Germinal center (tissue), 1 donor: ENCODE data around the gene TRIP6.
A peak's percentile ranks its signal among the peaks of the same experiment; 100 is the strongest.
"Not testable (repeated sequence)": the region's sequence is repeated elsewhere in the genome, so short reads cannot be mapped to it uniquely, and the experiment has no call there.

Experiments used
- DNase-seq: peaks from one replicate; pipeline ENCODE4 v3.0.0; 2012; ENCODE audit warnings: mixed read lengths, low spot score

Gene TRIP6

DNA sequence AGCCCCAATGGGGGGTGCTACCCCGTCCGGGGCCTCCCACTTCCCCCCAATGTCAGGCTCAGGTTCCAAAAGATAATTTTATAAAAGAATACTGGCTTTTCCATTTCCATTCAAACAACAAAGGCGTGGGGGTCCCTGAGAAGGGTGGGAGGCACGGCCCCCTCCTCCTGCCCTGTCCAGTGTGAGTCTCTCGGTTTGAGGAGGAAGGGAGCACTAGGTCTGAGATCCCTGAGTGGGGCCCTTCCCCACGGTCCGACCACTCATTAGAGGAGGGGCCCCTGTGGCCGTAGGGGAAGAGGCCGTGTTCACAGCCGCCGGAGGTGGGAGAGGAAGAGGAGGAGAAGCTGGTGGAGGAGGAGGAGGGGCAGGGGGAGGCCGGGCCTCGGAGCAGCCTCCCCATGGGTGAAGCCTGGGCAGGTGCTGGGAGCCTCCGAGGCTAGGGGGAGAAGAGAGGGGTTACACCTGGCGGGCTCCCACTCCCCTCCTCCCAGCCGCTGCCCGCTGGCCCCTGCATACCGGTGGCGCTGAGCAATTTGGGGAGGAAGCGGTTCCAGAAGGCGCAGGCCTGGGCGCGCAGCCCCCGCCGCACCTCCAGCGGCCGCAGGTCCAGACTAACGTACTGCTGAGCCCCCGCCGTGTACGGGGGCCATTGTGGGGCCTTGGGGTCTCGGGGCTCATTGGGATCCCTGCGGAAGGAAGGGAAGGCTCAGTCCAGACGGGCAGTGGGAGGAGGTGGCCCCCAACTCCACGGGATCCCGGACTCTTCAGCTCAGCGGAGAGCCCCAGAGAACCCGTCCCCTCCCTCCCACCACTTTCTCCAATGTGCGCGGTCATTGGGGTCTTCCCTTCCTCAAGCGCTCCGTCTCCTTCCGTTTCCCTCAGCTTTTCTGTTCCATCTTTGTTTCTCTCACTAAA, 23.7 kb downstream of the TRIP6 start:
- no peak for DNase-seq

DNA sequence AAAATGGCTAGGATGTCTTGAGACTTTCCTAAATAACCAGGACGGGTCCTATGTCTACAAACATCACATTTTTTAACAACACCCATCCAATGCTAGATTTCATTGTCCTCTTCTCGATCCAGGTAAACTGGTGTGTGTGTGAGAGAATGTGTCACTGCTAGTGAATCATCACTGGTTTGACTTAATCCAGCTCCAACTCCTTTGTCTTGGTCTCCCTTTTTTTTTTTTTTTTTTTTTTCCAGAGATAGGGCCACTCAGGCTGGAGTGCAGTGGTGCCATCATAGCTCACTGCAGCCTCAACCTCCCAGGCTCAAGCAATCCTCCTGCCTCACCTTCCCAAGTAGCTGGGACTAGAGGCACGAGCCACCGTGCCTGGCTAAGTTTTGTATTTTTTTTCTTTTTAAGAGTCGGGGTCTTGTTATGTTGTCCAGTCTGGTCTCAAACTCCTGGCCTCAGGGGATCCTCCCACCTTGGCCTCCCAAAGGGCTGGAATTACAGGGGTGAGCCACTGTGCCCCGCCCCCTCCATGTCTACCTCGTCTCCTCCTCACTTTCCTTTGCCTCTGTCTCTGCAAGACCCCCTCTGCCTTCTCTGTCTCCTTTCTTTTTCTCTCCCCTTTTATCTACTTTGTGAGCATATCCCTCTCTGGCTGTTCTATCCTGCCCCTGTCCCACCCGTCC, 24.5 kb downstream of the TRIP6 start:
- DNase-seq = no peak

DNA sequence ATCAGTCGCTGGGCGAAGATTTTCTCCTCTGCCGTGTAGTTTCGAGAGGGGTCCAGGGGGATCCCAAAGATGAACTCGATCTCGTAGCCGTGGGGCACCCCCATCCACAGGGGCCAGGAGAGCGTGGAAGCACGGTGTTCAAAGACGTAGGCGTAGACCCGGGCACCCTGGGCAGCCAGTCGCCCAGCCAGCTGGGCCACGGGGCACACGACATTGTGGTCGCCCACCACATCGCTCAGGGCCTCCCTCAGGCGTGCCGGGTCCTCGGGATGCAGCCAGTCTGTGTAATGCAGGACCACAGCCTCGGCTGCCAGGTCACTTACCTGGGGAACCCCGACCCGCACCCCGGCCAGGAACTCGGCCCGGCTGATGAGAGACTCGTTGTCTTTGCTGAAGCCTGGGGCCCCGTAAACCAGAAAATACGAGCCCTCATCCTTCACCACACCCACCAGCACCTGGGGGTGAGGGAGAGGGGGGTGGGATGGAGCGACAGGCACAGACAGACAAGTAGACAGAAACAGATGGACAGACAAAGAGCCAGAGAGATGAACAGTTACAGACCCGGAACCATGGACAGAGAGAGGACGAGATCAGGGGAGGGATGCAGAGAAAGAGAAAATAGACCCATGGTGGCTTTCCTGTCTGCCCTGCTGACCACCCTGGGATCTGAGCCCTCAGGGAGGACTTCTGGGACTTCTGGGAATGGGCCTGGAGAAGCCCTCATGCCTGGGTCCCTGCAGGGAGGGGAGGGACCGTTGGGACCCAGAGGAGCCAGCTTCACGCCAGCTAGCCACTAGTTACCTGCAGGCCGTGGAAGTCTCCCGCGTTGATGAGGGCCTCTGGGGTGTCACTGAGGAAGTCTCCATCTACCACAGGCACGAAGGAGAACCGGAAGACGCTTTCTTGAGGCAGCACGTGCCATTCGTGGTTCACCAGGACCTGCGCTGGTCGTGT, 25.5 kb downstream of the TRIP6 start:
- no peak for DNase-seq

DNA sequence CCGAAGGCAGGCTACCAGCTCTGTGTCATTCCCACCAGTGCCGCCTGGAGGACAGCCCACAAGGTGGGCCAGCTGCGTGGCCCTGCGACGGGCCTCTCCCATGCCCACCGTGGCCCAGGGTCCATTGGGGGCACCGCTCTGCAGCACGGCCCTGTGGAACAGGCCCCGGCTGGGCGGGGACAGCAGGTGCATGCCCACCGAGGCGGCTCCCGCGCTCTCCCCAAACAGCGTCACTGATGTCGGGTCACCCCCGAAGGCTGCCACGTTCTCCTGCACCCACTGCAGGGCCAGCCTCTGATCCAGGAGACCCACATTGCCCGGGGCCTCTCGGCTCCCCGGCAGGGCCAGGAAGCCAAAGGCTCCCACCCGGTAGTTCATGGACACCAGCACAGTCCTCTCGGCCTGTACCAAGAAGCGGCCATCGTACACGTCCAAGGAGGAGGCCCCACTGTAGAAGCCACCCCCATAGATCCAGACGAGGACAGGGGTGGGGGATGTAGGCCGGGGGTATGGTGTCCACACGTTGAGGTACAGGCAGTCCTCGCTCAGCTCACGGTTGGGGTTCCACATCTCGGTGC, 26.2 kb downstream of the TRIP6 start:
- no peak for DNase-seq

DNA sequence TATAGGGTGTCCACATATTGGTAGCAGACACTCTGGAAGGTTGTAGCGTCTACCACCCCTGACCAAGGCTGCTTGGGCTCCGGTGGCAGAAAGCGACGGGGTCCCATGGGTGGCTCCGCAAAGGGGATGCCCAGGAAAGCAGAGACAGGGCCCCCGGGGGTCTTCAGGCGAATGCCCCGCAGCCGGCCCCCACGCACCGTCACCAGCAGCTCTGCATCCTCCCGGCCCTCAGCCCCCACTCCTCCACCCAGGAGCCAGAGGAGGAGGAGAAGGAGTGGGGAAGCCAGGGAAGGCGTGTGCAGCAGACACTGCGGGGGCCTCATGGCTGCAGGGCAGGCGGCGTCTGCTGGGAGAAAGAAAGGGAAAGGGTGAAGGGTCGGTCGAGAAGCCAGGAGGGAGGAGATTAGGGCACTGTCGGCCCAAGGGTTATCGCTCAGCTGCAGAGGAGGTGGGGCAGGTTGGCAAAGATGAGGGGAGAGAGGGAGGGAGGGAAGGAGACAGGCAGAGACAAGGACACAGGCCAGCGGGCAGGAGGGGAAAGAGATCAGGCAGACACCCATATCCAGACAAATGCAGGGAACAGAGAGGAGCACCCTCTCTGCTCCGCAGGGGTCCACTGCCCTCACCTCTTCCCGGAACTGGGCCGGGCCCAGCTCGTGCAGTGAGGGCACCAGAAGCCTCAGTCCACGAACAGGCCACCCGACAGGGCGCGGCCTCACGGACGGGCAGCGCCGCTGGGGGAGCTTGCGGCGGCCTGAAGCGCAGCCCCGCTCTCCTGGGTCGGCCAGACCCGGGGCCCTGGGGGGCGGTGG, 26.9 kb downstream of the TRIP6 start:
- no peak for DNase-seq

DNA sequence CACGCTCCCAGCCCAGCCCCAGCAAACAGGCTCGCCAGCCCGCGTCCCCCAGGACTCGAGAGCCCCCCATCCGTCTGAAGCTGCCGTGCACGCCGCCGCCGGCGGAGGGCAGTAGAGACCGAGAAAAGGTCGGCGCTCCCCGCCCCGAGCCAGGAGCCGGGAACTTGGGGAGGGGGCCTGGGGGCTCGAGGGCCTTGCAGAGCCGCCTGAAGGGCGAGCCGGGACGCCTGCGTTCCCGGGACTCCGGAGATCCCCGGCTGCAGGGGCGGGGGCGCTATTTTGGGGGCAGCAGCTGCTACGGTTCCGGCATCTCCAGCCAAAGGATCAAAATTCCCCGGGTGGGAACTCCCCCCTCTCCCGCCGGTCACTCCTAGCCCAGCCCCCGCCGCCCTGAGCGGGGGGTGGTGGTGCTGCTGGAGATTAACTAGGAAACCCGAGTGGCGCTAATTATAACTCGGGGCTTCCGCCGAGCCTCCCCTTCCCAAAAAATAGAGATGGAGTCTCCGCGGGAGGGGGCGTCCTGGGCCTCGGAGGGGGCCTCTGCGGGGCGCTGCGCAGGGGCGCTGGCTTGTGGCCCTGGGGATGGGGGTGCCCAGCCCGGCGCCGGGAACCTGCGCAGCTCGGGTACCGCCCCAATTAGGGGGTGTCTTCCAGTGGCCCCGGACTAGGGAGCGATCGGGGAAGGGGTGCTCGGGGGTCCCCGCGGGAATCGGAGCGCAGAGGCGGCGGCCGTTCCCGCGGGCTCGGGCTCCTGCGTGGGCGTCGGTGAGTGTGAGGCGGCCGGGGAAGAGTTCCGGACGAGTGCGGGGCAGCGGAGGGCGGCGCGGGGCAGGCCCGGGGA, 27.9 kb downstream of the TRIP6 start:
- peak; percentile 58 for DNase-seq

DNA sequence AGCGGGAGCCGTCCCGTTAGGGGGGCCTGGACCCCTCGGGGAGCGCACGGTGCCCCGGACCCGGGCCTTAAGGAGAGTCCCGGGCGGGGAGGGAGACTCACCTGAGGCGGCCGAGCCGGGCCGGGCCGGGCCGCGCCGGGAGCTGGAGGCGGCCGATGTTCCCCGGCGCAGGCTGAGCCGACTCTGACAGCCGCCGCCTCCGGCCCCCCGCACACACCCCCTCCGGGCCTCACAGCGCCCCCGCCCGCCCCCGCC, 28.4 kb downstream of the TRIP6 start, which contains the start of gene ACHE:
Gene ACHE (minus strand): TSS at position 188 of the 255 bp plus-strand sequence. CDS start 1,656 bp downstream, outside the sequence.
- DNase-seq = no peak

DNA sequence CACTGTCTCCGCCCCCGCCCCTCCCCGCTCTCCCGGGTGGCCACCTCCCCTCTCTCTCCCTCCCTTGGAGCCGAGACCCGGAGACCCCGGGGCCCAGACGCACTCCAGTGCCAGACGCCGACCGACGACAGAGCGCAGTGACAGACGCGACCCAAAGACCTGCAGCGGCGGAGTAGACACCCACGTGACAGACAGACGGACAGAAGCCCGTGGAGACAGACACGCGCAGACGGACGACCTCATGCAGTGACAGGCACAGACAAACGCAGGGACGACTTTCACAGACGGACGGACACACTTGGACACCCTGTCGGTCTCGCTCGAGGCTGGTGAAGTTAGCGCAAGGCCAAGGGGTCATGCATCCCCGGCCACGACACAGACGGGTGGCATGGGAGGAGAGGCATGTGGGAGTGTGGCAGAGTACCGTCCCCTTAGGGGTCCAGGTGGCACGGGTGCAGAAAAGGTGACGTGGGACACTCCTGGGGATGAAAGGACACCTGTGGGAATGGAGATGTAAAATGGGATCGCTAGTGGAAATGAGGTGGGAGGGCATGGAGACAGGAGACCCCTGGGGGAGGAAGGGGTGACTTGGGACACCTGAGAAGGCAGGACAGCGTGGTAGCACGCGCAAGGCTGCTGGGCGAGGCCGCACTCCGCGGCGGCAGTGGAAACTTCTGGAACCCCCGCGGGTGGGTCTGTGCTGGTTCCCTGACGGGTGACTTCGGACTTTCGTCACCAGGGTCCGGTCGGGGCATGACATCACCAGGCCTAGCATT, 29.0 kb downstream of the TRIP6 start:
- DNase-seq = no peak

DNA sequence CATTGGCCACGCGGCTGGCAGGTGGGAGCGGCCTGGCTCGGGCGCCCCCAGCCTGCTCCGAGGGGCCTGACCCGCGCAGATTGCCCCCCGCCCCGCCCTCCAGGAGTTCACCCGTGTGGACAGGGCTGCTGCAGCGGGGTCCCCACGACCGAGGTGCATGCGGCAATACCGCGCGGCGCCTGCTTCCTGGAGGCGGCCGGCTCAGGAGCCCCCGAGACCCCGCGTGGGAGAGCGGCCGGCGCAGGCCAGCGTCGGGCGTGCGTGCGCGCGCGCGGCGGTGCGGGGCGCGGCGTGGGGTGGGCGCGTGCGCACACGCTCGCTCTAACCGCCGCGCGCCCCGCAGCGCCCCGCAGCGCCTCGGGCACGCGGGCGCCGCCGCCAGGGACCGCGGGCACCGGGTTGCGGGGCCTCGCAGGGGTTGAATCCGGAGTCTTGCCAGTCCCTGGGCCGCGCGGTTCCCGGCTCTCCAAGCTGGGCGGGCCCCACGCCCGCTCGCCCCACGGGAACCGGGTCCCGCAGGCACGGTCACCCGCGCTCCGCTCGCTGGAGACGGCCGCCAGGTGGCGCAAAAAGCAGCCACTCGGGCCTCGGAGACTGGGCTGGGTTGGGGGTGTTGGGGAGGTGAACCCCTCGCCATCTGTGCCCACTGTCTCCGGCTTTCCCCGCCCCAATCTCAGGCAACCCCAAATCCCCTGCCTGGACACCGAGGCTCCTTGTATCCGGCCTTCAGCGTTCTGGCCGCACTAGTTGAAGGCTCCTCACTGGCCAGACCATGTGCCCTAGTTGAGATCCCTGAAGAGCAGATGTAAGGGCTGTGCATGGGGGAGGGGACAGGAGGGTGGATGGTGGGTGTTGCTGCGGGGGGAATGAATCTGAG, 29.8 kb downstream of the TRIP6 start:
- DNase-seq = peak; percentile 59

DNA sequence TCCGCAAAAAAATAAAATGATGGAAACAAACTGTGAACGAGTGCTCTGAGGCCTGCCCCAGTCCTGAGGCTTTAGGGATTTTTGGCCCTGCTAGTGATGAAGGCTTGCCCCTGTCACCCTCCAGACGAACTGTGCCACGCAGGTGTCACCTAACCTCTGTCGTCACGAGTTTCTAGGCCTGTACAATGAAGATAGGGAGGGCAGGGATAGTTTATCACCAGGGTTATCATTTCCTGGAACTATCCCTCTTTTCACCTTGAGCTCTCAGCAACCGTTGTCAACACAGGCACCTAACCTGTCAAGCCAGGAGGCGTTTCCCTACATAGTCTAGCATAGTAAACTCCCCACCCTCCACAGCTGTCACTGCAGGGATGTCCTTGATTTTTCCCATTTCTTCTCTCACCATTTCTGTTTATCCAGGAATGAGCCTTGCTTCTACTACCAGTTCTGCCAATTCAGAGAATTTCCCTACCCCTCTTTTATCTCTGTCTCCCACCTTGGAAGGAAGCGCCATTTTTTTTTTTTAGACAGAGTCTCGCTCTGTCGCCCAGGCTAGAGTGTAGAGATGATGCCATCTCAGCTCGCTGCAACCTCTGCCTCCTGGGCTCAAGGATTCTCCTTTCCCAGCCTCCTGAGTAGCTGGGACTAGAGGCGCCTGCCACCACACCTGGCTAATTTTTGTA, 30.7 kb downstream of the TRIP6 start:
- no peak for DNase-seq

DNA sequence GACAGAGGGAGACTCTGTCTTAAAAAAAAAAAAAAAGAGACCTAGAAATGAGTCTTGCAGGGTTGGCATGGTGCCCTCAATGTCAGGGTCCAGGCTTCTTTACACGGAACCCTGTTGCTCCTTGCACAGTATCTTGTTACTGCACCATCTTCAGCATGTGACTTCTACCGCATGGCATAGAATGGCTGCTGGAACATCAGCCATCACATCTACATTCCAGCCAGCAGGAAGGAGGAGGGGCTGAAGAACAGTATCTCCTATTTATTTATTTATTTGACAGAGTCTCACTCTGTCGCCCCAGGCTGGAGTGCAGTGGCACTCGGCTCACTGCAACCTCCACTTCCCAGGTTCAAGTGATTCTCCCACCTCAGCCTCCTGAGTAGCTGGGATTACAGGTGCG, 32.2 kb downstream of the TRIP6 start:
- DNase-seq = no peak

DNA sequence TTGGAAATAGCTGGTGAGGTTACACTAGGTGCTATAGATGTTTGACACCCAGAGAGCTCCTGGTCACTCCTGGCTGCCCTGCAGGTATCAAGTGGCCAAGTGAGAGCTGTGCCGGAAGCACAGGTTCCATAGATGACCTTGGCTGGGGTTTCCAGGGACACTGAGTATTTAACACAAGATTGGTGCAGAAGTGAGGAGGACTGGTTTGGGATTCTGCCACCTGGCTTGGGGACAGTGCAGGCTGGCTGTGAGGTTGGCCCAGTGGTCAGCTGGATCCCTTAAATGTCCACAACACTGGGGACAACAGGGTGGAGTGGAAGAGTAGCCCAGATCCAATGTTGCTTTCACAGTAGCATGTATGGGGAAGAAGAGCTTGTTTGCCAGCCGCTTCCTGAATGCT, 33.8 kb downstream of the TRIP6 start:
- no peak for DNase-seq

DNA sequence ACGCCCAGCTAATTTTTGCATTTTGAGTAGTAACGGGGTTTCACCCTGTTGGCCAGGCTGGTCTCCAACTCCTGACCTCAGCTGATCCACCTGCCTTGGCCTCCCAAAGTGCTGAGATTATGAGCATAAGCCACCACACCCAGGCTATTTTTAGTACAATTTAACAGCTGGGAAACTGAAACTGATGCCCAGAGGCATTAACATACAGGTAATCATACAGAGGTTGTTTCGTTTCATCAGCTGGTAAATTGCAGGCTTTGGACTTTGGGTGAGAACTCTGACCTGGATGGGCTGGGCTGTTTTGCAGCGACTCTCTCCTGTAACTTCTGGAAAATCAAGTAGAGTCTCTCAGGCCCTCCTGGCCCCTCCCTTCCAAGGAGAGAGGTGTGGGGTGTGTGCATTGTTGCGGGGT, 34.7 kb downstream of the TRIP6 start:
- DNase-seq = no peak

DNA sequence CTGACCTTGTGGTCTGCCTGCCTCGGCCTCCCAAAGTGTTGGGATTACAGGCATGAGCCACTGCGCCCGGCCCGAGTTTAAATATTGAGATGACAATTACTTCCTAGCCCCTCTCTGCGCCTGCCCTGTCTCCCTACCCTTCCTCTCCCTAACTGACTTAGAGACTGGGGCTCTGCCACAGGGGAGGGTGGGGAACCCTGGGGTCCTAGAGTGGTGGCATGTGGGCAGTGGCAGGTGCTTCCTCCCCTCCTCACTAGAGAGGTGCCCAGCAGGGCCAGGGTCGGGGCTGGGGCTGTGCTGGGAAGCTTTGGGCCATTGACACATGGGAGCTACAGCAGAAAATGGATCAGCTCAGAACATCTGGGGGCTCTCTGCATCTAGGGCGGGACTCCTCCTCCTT, 35.5 kb downstream of the TRIP6 start:
- DNase-seq = no peak

DNA sequence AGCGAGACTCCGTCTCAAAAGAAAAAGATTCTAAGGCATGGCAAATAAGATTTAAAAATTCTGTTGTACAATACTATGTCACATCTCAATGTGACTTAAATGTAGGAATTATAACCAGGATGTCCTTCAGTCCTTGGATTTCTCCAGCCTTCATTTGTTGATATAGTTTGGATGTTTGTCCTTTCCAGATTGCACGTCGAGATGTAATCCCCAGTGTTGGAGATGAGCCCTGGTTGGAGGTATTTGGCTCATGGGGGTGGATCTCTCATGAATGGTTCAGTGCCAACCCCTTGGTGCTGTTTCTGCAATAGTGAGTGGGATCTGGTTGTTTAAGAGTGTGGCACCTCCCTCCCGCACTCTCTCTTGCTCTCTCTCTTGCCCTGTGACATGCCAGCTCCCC, 41.3 kb downstream of the TRIP6 start:
- no peak for DNase-seq

DNA sequence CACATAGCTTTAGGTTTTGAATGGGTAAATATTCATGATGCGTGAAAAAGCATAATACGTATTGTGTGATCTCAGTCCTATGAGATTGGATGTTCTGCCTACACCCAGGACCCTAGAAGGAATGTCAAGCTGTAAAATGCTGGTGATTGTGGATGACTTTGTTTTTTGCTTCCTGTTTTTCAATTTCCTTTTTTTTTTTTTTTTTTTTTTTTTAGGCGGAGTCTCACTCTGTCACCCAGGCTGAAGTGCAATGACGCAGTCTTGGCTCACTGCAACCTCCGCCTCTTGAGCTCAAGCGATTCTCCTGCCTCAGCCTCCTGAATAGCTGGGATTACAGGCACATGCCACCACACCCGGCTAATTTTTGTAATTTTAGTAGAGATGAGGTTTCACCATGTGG, 43.3 kb downstream of the TRIP6 start:
- not testable (repeated sequence) for DNase-seq

DNA sequence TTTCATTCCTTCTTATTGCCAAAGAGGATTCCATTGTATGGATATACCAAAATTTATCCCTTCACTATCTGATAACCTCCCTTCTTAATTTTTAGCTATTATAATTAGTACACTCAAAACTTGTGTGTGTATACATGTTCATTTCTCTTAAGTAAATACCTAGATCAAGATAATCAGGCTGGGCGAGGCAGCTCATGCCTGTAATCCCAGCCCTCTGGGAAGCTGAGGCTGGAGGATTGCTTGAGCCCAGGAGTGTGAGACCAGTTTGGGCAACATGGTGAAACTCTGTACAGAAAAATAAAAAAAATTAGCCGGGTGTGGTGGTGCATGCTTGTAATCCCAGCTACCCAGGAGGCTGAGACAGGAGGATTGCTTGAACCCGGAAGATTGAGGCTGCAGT, 44.3 kb downstream of the TRIP6 start:
- DNase-seq = no peak
